Stimulated activated CD8-positive, alpha-beta memory T cell treated with anti-CD3 and anti-CD28 coated beads, Interleukin-4, amount 100 ng/mL, for 1 hour (primary cell): ENCODE results near the gene FSTL5.

Source experiments
- DNase-seq, 2 donors: peaks; one replicate each; pipeline ENCODE4 v3.0.0-alpha.2; 2020; ENCODE audit warnings: low read depth in 2 of 2, low spot score in 1 of 2

Gene FSTL5

DNA sequence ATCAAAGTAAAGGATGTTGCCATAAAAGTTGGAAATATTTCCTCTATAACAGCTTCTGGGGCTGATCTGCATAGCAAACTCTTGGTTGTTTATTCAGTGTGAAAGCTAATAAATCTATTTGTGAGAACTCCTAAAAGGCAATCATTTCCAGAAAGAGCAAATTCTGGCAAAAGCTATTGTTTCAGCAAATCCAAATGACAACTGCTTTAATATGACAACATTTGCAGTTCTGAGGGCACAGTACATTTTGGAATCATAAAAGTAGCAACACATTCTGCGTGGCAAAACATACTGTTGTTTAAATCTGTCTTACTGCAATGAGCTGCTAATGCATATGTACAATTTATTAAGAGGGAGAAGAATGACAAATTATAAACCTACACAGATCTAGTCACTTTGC is 818.1 kb downstream of the FSTL5 start:
- DNase-seq: no peak

DNA sequence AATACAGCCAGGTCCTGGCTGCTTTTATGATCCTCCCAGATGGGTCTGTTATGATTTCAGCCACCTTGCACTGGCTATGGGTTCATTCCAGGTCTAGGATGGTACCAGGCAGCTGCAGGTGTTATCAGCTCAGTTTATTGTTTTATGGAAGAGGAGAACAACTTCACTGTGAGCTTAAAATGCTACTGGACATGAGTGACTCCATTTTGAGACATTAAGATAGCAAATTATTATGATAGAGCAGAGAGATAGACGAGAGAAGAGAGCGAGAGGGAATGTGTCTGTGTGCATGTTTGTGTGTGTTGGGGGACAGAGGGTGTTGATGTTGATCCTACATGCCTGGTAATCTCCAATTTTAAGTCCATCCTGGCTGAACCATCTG is 820.2 kb downstream of the FSTL5 start:
- DNase-seq: no peak

DNA sequence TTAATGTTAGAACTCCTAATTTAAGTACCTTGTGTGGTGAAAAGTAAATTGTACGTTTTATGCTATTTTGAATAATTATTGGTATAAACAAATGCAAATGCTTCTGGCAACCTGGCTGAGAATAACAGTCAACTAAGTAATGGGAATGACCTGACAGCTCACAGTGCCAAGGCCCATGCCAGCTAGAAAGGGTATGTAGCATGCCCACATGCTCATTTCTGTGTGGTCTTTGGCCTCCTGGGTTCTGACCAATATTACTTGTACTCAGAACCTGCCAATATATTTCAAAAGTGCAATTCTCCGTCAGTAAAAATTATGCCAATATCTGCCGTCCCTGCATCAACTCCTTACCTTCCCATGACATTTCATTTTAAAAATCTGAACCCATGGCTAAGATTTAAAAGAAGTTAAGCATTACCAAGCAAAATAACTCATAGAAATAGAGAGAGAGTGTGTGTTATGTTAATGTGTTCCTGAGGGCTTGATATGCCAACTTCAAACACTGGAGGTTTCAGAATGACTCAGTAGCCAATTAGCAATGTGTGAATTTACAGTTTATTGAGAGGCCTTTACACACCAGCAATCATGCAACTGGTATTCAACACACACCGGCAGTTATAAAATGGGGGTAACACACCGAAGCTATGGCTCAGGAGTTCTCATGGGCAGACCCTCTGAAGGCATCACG is 820.8 kb downstream of the FSTL5 start:
- no peak for DNase-seq

DNA sequence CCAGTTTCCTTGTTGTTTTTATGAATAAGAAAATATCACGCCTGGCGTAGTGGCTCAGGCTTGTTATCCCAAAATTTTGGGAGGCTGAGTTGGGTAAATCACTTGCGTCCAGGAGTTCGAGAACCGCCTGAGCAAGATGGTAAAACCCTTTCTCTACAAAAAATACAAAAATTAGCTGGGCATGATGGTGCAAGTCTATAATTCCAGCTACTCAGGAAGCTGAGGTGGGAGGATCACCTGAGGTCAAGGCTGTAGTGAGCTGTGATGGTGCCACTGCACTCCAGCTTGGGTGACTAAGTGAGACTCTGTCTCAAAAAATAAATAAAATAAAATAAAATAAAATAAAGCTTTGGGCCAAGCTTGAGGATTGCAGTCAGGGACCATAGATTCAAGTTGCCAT is 827.2 kb downstream of the FSTL5 start:
- DNase-seq: no peak

DNA sequence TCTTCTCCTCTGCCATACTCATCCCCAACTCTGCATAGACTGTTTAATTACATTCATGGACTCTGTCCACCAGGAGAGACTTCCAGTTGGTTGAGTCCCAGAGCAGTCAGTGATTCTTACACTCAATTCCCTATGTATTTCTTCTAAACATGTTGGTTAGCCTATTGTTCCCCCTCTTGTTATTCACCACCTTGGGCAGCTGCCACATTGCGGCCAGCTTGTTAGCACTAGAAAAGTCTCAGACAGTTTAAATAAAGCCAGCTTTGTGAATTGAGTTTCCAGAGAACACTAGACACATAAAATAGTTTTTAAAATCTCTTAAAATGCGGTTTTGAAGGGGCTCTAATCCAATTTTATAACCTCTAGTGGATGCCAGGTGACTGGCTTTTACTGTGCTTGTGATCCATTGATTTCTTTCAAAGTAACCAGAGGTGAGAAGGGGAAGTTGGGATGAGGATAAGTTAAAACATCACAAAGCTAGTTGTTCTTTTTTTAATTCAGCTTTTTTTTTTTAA is 827.7 kb downstream of the FSTL5 start:
- DNase-seq: no peak
